Mammary epithelial cell (primary cell): Measurements from ENCODE around the gene CTDSP2.

Experiments used
- CTCF ChIP-seq, 2 donors: IDR thresholded peaks in 1 of 2; conservative IDR thresholded peaks in 1 of 2; 2 replicates each; pipeline ENCODE4 v1.5.1; 2011 to 2012; ENCODE audit warnings: inconsistent platforms in 2 of 2, low read length in 2 of 2, mild to moderate bottlenecking in 2 of 2, control low read depth in 1 of 2, low read depth in 1 of 2; ENCODE audit not compliant: insufficient read depth in 1 of 2; ENCODE audit errors: extremely low read depth in 1 of 2
- EZH2 ChIP-seq: IDR thresholded peaks from 2 replicates; pipeline ENCODE4 v1.6.1; 2012; ENCODE audit warnings: low read length, inconsistent platforms, borderline replicate concordance

GRCh38 chr12:57775044-57775443 is 71.5 kb downstream of the CTDSP2 start:
- no peak for TF ChIP-seq CTCF (conservative IDR thresholded peaks at IDR 0.05 in 1 of 2, IDR thresholded peaks at IDR 0.05 in 1 of 2; ENCODE audit: extremely low read depth in 1 of 2, insufficient read depth in 1 of 2, low read depth in 1 of 2, low read length in 2 of 2)
- TF ChIP-seq EZH2 = no peak
